ENCODE data around the gene CLCN4. TPM values are rescaled to one million over a fixed set of nuclear protein-coding genes. Genes with fewer than 3 reads are reported as not detected.

CLCN4 gene
- total RNA-seq, 1 experiment from 2014 or later: 10.0 TPM

GRCh38 chrX:10242026-10242425 lies 85.3 kb downstream of the CLCN4 start:
- H3K4me1 ChIP-seq: no peaks in the 10 kb centered on the region
- no peak overlapping the region for H3K4me3 Mint-ChIP-seq (ENCODE audit: unreplicated experiment)
- no peaks in the 10 kb centered on the region for H3K27me3 Mint-ChIP-seq (ENCODE audit: insufficient read depth, unreplicated experiment)
- no peaks in the 10 kb centered on the region for H3K36me3 Mint-ChIP-seq (ENCODE audit: insufficient read depth, unreplicated experiment)
- no TSS peak for BruUV-seq (replicated peaks)
- no peaks in the 10 kb centered on the region for H3K36me3 ChIP-seq (ENCODE audit: control insufficient read depth, insufficient read depth, low read length)
- ChIA-PET CTCF (no interaction called here), POLR2A (no interaction called here)
- no peaks in the 10 kb centered on the region for H3K27me3 ChIP-seq (replicated peaks; ENCODE audit: control insufficient read depth, insufficient read depth, low read length)
- H3K4me1 Mint-ChIP-seq (ENCODE audit: low read depth, unreplicated experiment): peaks cover 5% of the 10 kb centered on the region
- no peak overlapping the region for H3K27ac Mint-ChIP-seq (ENCODE audit: unreplicated experiment)
- no peak for DNase-seq
- intact Hi-C loops (cut with micrococcal nuclease; ENCODE audit: unreplicated experiment): no loop called here
- TF ChIP-seq CTCF (IDR thresholded peaks at IDR 0.05; ENCODE audit: insufficient read depth in 1 of 2, low read depth in 1 of 2, low read length in 1 of 2, severe bottlenecking in 1 of 2, unreplicated experiment in 1 of 2): no peak
- H3K4me3 ChIP-seq (ENCODE audit: low read depth, low read length): no peak overlapping the region
- no peaks in the 10 kb centered on the region for H3K9me3 Mint-ChIP-seq (ENCODE audit: unreplicated experiment)
- H3K9me3 ChIP-seq: no peaks in the 10 kb centered on the region

- CTCF ChIA-PET: no interaction called here
- Histone ChIP-seq H3K4me1 (no peaks in the 10 kb centered on the region), H3K9me3 (no peaks in the 10 kb centered on the region), H3K36me3 (ENCODE audit: control insufficient read depth, insufficient read depth, low read length) (no peaks in the 10 kb centered on the region), H3K4me3 (ENCODE audit: low read depth, low read length) (no peak overlapping the region), H3K27me3 (replicated peaks; ENCODE audit: control insufficient read depth, insufficient read depth, low read length) (no peaks in the 10 kb centered on the region)
- TF ChIP-seq CTCF (IDR thresholded peaks at IDR 0.05; ENCODE audit: insufficient read depth in 1 of 2, low read depth in 1 of 2, low read length in 1 of 2, severe bottlenecking in 1 of 2, unreplicated experiment in 1 of 2): no peak
- intact Hi-C loops (cut with micrococcal nuclease; ENCODE audit: unreplicated experiment): no loop called here
- Mint-ChIP-seq H3K27me3 (ENCODE audit: insufficient read depth, unreplicated experiment) (no peaks in the 10 kb centered on the region), H3K4me3 (ENCODE audit: unreplicated experiment) (no peak overlapping the region), H3K27ac (ENCODE audit: unreplicated experiment) (no peak overlapping the region), H3K4me1 (ENCODE audit: low read depth, unreplicated experiment) (peaks cover 7% of the 10 kb centered on the region), H3K9me3 (ENCODE audit: unreplicated experiment) (no peaks in the 10 kb centered on the region), H3K36me3 (ENCODE audit: insufficient read depth, unreplicated experiment) (no peaks in the 10 kb centered on the region)
- POLR2A ChIA-PET: no interaction called here
- no peak for DNase-seq
- BruUV-seq (replicated peaks): no TSS peak
Measured at GRCh38 chrX:10243106-10243505, 86.3 kb downstream of the CLCN4 start.

GRCh38 chrX:10244915-10245622 lies 88.3 kb downstream of the CLCN4 start:
- no peak for TF ChIP-seq CTCF (IDR thresholded peaks at IDR 0.05; ENCODE audit: insufficient read depth in 1 of 2, low read depth in 1 of 2, low read length in 1 of 2, severe bottlenecking in 1 of 2, unreplicated experiment in 1 of 2)
- no peaks in the 10 kb centered on the region for H3K36me3 Mint-ChIP-seq (ENCODE audit: insufficient read depth, unreplicated experiment)
- intact Hi-C loops (cut with micrococcal nuclease; ENCODE audit: unreplicated experiment): no loop called here
- no peak overlapping the region for H3K27ac Mint-ChIP-seq (ENCODE audit: unreplicated experiment)
- Histone ChIP-seq H3K4me1 (no peaks in the 10 kb centered on the region), H3K27me3 (replicated peaks; ENCODE audit: control insufficient read depth, insufficient read depth, low read length) (no peaks in the 10 kb centered on the region), H3K36me3 (ENCODE audit: control insufficient read depth, insufficient read depth, low read length) (no peaks in the 10 kb centered on the region), H3K4me3 (ENCODE audit: low read depth, low read length) (no peak overlapping the region), H3K9me3 (no peaks in the 10 kb centered on the region)
- CTCF ChIA-PET: no interaction called here
- H3K27me3 Mint-ChIP-seq (ENCODE audit: insufficient read depth, unreplicated experiment): no peaks in the 10 kb centered on the region
- no peak for DNase-seq
- H3K4me3 Mint-ChIP-seq (ENCODE audit: unreplicated experiment): no peak overlapping the region
- POLR2A ChIA-PET: no interaction called here
- H3K4me1 Mint-ChIP-seq (ENCODE audit: low read depth, unreplicated experiment): peaks cover 7% of the 10 kb centered on the region
- no TSS peak for BruUV-seq (replicated peaks)
- no peaks in the 10 kb centered on the region for H3K9me3 Mint-ChIP-seq (ENCODE audit: unreplicated experiment)

Measured in Caco-2 (cell line).